A549 (cell line): Measurements from ENCODE around the gene CFAP46. TPM values are rescaled to one million over a fixed set of nuclear protein-coding genes. Genes with fewer than 3 reads are reported as not detected.

Experiments
- ATAC-seq, 2 experiments: fragments of 200-7000 bp in 1 of 2; fragments of >200 bp in 1 of 2; cut with Nextera tagmentation in 1 of 2; cut with Tn5 transposase in 1 of 2; 3 replicates each; pipeline versions ENCODE4 v1.8.0 to v1.9.1; 2018 to 2020; ENCODE audit warnings: mild to moderate bottlenecking in 1 of 2, moderate library complexity in 1 of 2
- CTCF ChIA-PET: fragments of 300-600 bp; sonication (Branson Sonifier 250); formaldehyde crosslinking; extraction: SDS; loops from one replicate; lab custom pipeline; 2021; ENCODE audit warnings: antibody characterized with exemption, inconsistent platforms; lab: Yijun Ruan, JAX
- POLR2A ChIA-PET: fragments of 350-600 bp; formaldehyde crosslinking; extraction: SDS; loops from one replicate; lab custom pipeline; 2021; ENCODE audit warnings: antibody characterized with exemption, inconsistent platforms; lab: Yijun Ruan, JAX
- DNase-seq, 2 experiments: peaks; one replicate each; pipeline versions ENCODE4 v3.0.0 to v3.0.0-alpha.2; 2011 to 2016; ENCODE audit warnings: low read depth in 1 of 2, low spot score in 1 of 2
- FAIRE-seq: peaks from 2 replicates; lab custom pipeline; 2011; peaks lifted over from hg19 to GRCh38; lab: Jason Lieb, UNC
- H3K27ac ChIP-seq, 2 experiments: fragments of >200 bp; sonication (Bioruptor Twin); formaldehyde crosslinking; 3 replicates each; pipeline ENCODE4 v1.5.1; 2016 to 2017
- H3K4me1 ChIP-seq: fragments of >200 bp; sonication (Bioruptor Twin); formaldehyde crosslinking; 3 replicates; pipeline ENCODE4 v1.6.1; 2016
- H3K4me2 ChIP-seq: fragments of >200 bp; sonication (Bioruptor Twin); formaldehyde crosslinking; 3 replicates; pipeline ENCODE4 v1.6.1; 2016
- H3K4me3 ChIP-seq: fragments of >200 bp; sonication (Bioruptor Twin); formaldehyde crosslinking; 3 replicates; pipeline ENCODE4 v1.5.1; 2016
- H3K9me3 ChIP-seq: fragments of >200 bp; sonication (Bioruptor Twin); formaldehyde crosslinking; 3 replicates; pipeline ENCODE4 v1.6.1; 2016
- BHLHE40 ChIP-seq: IDR thresholded peaks from 2 replicates; pipeline ENCODE4 v1.6.1; 2012; ENCODE audit warnings: low read depth, low read length, inconsistent platforms
- FOSL2 ChIP-seq, 2 experiments: fragments of 450-650 bp in 1 of 2; fragments of >200 bp in 1 of 2; sonication (Bioruptor Twin) in 1 of 2; formaldehyde crosslinking; IDR thresholded peaks; 2 replicates each; pipeline versions ENCODE4 v1.5.0 to v1.6.1; 2016 to 2020; ENCODE audit warnings: mild to moderate bottlenecking in 1 of 2, moderate library complexity in 1 of 2
- FOXS1 ChIP-seq: fragments of 250-450 bp; sonication (Bioruptor Pico); IDR thresholded peaks from 2 replicates; pipeline ENCODE4 v1.5.0; 2020; ENCODE audit warnings: mild to moderate bottlenecking, moderate library complexity
- HDAC2 ChIP-seq: fragments of 200-600 bp; sonication (generic); IDR thresholded peaks from 2 replicates; pipeline ENCODE4 v1.6.1; 2016
- HEYL ChIP-seq: fragments of 250-450 bp; sonication (Bioruptor Pico); IDR thresholded peaks from 2 replicates; pipeline ENCODE4 v1.8.0; 2021; ENCODE audit warnings: mild to moderate bottlenecking, moderate library complexity
- HOXA7 ChIP-seq: fragments of 250-450 bp; sonication (Bioruptor Pico); IDR thresholded peaks from 2 replicates; pipeline ENCODE4 v1.5.0; 2020; ENCODE audit warnings: mild to moderate bottlenecking, moderate library complexity
- HOXB13 ChIP-seq: fragments of 250-450 bp; sonication (Bioruptor Pico); IDR thresholded peaks from 2 replicates; pipeline ENCODE4 v1.5.0; 2020; ENCODE audit warnings: low read depth, mild to moderate bottlenecking, moderate library complexity
- JUNB ChIP-seq: fragments of >200 bp; sonication (Bioruptor Twin); formaldehyde crosslinking; IDR thresholded peaks from 2 replicates; pipeline ENCODE4 v1.6.1; 2016
- KDM1A ChIP-seq: fragments of 200-600 bp; sonication (generic); IDR thresholded peaks from 2 replicates; pipeline ENCODE4 v1.6.1; 2016; ENCODE audit warnings: low read depth, mild to moderate bottlenecking
- MAFK ChIP-seq: fragments of 450-650 bp; IDR thresholded peaks from 2 replicates; pipeline ENCODE4 v1.6.1; 2014; ENCODE audit not compliant: partially characterized antibody
- MYC ChIP-seq: IDR thresholded peaks from 2 replicates; pipeline ENCODE4 v1.6.1; 2012; ENCODE audit warnings: mild to moderate bottlenecking, inconsistent platforms, low read length, improper control_type of control experiment, borderline replicate concordance
- PHF8 ChIP-seq: fragments of 200-600 bp; sonication (generic); IDR thresholded peaks from 2 replicates; pipeline ENCODE4 v1.6.1; 2016; ENCODE audit warnings: low read depth, mild to moderate bottlenecking, antibody characterized with exemption, moderate library complexity, borderline replicate concordance
- POLR2A ChIP-seq: IDR thresholded peaks from 2 replicates; pipeline ENCODE4 v1.6.1; 2012; ENCODE audit warnings: mild to moderate bottlenecking, low read length
- RCOR1 ChIP-seq: fragments of 150-350 bp; IDR thresholded peaks from 2 replicates; pipeline ENCODE4 v1.6.1; 2014; ENCODE audit warnings: antibody characterized with exemption, low read length, low read depth
- SMC3 ChIP-seq: fragments of >200 bp; sonication (Bioruptor Twin); formaldehyde crosslinking; IDR thresholded peaks from 3 replicates; pipeline ENCODE4 v1.6.1; 2018; ENCODE audit warnings: inconsistent platforms
- TFCP2L1 ChIP-seq: fragments of 250-450 bp; sonication (Bioruptor Pico); IDR thresholded peaks from 2 replicates; pipeline ENCODE4 v1.5.0; 2021; ENCODE audit warnings: mild to moderate bottlenecking
- ZSCAN20 ChIP-seq: fragments of 250-450 bp; sonication (Bioruptor Pico); IDR thresholded peaks from 2 replicates; pipeline ENCODE4 v1.8.0; 2022; ENCODE audit warnings: mild to moderate bottlenecking, moderate library complexity
- WGBS: methylation state at CpG from one replicate; pipeline ENCODE4 v1.1.6; 2017; ENCODE audit errors: missing lambda C conversion rate; 5-methylcytosine and 5-hydroxymethylcytosine counted together
- polyA plus RNA-seq, 4 experiments: library from polyadenylated mRNA; depleted of rRNA in 3 of 4; stranded (reverse); fragments of >200 nt; fragmentation: RNase III in 1 of 4; extraction: RNeasy Plus Mini Kit Qiagen cat#74134 plus additional on column Dnase treatment in 1 of 4; gene quantifications; 2 replicates in 3 of 4; 3 replicates in 1 of 4; pipeline ENCODE4 v1.2.3, GENCODE V29; 2011 to 2017
- TF ChIP-seq, protein P1 (sequence below): IDR thresholded peaks from 2 replicates; pipeline ENCODE4 v1.6.1; 2012; ENCODE audit warnings: low read depth, borderline replicate concordance
- TF ChIP-seq, protein P2 (sequence below): fragments of >200 bp; sonication (Bioruptor Twin); formaldehyde crosslinking; IDR thresholded peaks from 3 replicates; pipeline ENCODE4 v1.6.1; 2016

The CFAP46 gene
- polyA plus RNA-seq, 2 of the 4 experiments (the other 2 are of a cell fraction): 0.88 to 1.8 TPM

DNA sequence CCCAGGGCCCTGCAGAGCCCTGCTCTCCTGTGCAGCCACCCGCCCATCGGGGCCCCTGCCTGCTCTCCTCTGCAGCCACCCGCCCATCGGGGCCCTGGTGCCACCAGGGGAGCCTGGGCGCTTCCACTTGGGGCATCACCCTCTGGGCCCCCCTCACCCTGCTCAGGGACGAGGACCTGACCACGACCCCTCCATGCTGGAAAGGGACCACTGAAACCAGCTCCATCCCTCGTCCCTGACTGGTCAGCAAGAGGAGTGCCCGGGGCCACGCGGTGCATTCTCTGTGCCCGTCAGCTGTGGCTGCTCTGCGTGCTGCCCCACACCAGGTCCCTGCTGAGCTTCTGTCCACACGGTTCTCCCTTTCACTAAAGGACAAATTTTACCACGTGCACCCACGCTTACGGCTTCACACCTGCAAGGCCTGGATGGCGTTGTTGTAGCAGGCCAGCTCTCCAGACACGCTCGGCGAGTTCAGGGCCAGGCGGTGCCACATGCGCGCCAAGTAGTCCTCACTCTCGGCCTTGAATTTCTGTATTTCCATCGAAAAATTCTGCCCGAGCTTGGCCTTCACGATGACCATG is 57.6 kb downstream of the CFAP46 start:
- ChIA-PET POLR2A (no interaction called here), CTCF (interaction anchor here (0.5 to 3.1 kb wide), 5 partner anchors 11 to 240 kb away, joined by 3 to 28 read pairs (median 5); no protein-coding TSS in a partner anchor)
- Histone ChIP-seq H3K9me3 (no peaks in the 10 kb centered on the region), H3K4me1 (no peaks in the 10 kb centered on the region), H3K27ac (no peak overlapping the region), H3K4me3 (no peak overlapping the region), H3K4me2 (no peak overlapping the region)
- FAIRE-seq (no peak), DNase-seq (no peak), ATAC-seq (no peak)
- WGBS: 75% methylated on average over 20 of the region's 28 CpGs
- no peak for TF ChIP-seq FOXS1

DNA sequence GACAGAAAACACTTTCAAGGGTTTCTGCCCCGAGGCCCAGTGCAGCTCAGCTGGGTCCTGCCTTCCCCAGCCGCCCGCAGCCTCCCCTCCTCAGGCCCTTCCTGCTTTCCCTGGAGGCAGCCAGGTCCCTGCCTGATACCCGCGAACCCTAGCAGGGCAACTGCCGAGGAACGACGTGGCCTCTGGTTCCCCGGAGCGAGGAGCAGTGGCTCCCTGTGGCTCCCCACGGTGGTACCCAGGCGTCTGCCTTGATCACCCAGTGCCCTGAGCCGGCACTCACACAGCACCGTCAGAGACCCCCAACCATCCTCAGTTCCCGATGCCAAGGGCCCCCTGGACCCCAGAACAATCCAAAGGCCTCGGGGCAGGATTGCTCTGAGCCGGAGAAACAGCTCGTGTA is 58.3 kb downstream of the CFAP46 start:
- ChIA-PET POLR2A (no interaction called here), CTCF (interaction anchor here (0.9 to 3.1 kb wide), 3 partner anchors 17 to 241 kb away, joined by 3 to 28 read pairs (median 6); no protein-coding TSS in a partner anchor)
- WGBS: 24% methylated on average over 7 of the region's 18 CpGs
- no peak overlapping the region for H3K4me3 ChIP-seq
- H3K4me2 ChIP-seq: no peak overlapping the region
- H3K4me1 ChIP-seq: no peaks in the 10 kb centered on the region
- ATAC-seq (no peak), FAIRE-seq (no peak), DNase-seq (no peak)
- H3K9me3 ChIP-seq: no peaks in the 10 kb centered on the region
- H3K27ac ChIP-seq: no peak overlapping the region
- TF ChIP-seq, protein P1, sequence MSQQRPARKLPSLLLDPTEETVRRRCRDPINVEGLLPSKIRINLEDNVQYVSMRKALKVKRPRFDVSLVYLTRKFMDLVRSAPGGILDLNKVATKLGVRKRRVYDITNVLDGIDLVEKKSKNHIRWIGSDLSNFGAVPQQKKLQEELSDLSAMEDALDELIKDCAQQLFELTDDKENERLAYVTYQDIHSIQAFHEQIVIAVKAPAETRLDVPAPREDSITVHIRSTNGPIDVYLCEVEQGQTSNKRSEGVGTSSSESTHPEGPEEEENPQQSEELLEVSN: no peak
- TF ChIP-seq HEYL (CRISPR knock-in tag): no peak
- no peak for TF ChIP-seq RCOR1
- no peak for TF ChIP-seq FOSL2 (IDR thresholded peaks at IDR 0.05)
- TF ChIP-seq FOSL2 (CRISPR knock-in tag; IDR thresholded peaks at IDR 0.05): no peak
- TF ChIP-seq KDM1A: no peak
- no peak for TF ChIP-seq JUNB
- TF ChIP-seq HOXB13 (CRISPR knock-in tag): no peak
- no peak for TF ChIP-seq SMC3
- TF ChIP-seq PHF8: no peak
- TF ChIP-seq, protein P2, sequence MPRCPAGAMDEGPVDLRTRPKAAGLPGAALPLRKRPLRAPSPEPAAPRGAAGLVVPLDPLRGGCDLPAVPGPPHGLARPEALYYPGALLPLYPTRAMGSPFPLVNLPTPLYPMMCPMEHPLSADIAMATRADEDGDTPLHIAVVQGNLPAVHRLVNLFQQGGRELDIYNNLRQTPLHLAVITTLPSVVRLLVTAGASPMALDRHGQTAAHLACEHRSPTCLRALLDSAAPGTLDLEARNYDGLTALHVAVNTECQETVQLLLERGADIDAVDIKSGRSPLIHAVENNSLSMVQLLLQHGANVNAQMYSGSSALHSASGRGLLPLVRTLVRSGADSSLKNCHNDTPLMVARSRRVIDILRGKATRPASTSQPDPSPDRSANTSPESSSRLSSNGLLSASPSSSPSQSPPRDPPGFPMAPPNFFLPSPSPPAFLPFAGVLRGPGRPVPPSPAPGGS: no peak
- no peak for TF ChIP-seq ZSCAN20
- TF ChIP-seq TFCP2L1 (CRISPR knock-in tag): no peak

DNA sequence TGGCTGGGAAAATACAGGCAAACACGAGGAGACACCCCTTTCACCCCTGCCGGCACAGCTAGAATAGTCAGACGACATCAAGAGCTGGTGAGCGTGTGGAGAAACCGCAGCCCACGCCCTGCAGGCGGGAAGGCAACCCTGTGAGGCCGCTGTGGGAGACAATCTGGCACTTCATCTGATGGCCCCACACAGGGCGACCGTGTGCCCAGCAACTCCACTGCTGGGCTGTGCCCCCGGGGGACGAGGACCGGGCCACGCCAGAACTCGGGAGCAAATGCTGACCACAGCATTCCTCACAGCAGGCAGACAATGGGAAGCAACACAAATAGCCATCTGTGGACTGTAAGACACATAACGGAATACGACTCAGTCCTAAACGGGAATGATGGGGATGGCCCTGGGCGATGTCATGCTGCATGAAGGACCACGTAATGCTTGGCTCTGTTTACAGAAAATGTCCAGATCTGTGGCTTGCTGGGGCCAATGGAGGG is 58.9 kb downstream of the CFAP46 start:
- CTCF ChIA-PET: no interaction called here
- no peak for DNase-seq
- WGBS: 32% methylated on average over 20 of the region's 20 CpGs
- FAIRE-seq: no peak
- no peak overlapping the region for H3K27ac ChIP-seq
- H3K9me3 ChIP-seq: no peaks in the 10 kb centered on the region
- H3K4me1 ChIP-seq: no peaks in the 10 kb centered on the region
- no peak for ATAC-seq
- H3K4me3 ChIP-seq: no peak overlapping the region
- TF ChIP-seq MAFK: peak; percentile 78
- TF ChIP-seq HOXA7 (CRISPR knock-in tag): no peak
- no peak overlapping the region for H3K4me2 ChIP-seq
- POLR2A ChIA-PET: no interaction called here

DNA sequence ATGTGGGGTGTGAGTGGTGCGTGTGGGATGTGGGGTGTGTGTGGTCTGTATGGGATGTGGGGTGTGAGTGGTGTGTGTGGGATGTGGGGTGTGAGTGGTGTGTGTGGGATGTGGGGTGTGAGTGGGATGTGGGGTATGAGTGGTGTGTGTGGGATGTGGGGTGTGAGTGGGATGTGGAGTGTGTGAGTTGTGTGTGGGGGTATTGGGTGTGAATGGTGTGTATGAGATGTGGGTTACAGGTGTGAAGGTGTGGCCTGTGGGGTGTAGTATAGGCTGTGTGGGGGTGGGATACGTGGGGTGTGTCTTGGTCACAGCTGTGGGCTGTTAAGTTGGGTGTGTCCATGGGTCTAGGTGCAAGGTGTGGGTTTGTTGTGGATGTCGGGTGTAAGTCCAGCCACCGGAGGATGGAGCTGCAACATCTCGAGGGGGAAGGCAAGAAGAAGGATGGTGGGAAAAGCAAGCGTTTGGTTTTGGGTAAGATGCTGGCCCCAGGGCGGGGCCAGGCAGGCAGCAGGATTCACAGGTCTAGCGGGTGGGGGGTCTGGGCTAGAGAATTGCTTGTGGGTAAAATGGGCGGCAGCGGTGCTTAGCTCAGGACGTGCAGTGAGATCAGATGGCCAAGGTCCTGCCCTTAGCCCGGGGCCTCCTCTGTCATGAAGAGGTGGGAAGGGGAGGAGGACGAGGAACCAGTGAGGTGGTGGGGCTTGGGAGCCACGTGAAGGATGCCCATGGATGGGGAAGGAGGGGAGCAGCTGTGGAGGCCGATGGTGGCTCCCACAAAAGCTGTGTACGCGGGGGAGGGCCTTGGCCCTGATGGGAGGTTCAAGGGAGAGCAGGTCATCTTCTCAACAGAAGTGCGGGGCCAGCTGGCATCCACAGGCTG is 60.1 kb downstream of the CFAP46 start:
- TF ChIP-seq MYC (no peak), POLR2A (no peak), HDAC2 (no peak), BHLHE40 (no peak)
- no peaks in the 10 kb centered on the region for H3K9me3 ChIP-seq
- DNase-seq (no peak), FAIRE-seq (no peak), ATAC-seq (no peak)
- ChIA-PET POLR2A (no interaction called here), CTCF (no interaction called here)
- no peak overlapping the region for H3K27ac ChIP-seq
- no peak overlapping the region for H3K4me2 ChIP-seq
- 35% methylated on average over 17 of the region's 18 CpGs for WGBS
- H3K4me3 ChIP-seq: no peak overlapping the region
- no peaks in the 10 kb centered on the region for H3K4me1 ChIP-seq
